K562 (cell line): ENCODE measurements around the gene TMEM116. TPM values are rescaled to one million over a fixed set of nuclear protein-coding genes. Genes with fewer than 3 reads are reported as not detected.
A peak's percentile ranks its signal among the peaks of the same experiment; 100 is the strongest.
"Not testable (repeated sequence)": the region's sequence is repeated elsewhere in the genome, so short reads cannot be mapped to it uniquely, and the experiment has no call there.

Experiments used
- ARNT ChIP-seq, 2 experiments: fragments of 450-650 bp; IDR thresholded peaks; 2 replicates each; pipeline ENCODE4 v1.6.1; 2016; ENCODE audit warnings: mild to moderate bottlenecking in 1 of 2
- ATF7 ChIP-seq: fragments of 450-650 bp; IDR thresholded peaks from 2 replicates; pipeline ENCODE4 v1.7.1; 2014; ENCODE audit warnings: mild to moderate bottlenecking, moderate library complexity
- C11orf30 ChIP-seq: fragments of 450-650 bp; IDR thresholded peaks from 2 replicates; pipeline ENCODE4 v1.6.1; 2016; ENCODE audit warnings: low read depth, mild to moderate bottlenecking
- CAMTA2 ChIP-seq: fragments of 250-450 bp; sonication (Bioruptor Pico); conservative IDR thresholded peaks from 2 replicates; pipeline ENCODE4 v1.5.1; 2022
- CBFA2T3 ChIP-seq: fragments of 450-650 bp; IDR thresholded peaks from 2 replicates; pipeline ENCODE4 v1.6.1; 2017
- CTBP1 ChIP-seq: fragments of 450-650 bp; IDR thresholded peaks from 2 replicates; pipeline ENCODE4 v1.6.1; 2016; ENCODE audit warnings: borderline replicate concordance
- ETV5 ChIP-seq: sonication (generic); formaldehyde crosslinking; IDR thresholded peaks from 2 replicates; pipeline ENCODE4 v1.4.0; 2020; ENCODE audit warnings: low read depth, mild to moderate bottlenecking, missing genetic modification reagents
- FOXA3 ChIP-seq, 2 experiments: fragments of 450-650 bp in 1 of 2; sonication (generic) in 1 of 2; formaldehyde crosslinking; IDR thresholded peaks in 1 of 2; conservative IDR thresholded peaks in 1 of 2; 2 replicates each; pipeline versions ENCODE4 v1.4.0 to v1.8.0; 2020 to 2022; ENCODE audit warnings: mild to moderate bottlenecking in 2 of 2, missing genetic modification reagents in 1 of 2
- FOXK2 ChIP-seq, 2 experiments: fragments of 450-650 bp; IDR thresholded peaks in 1 of 2; conservative IDR thresholded peaks in 1 of 2; 2 replicates each; pipeline ENCODE4 v1.6.1; 2016; ENCODE audit warnings: low read depth in 2 of 2, mild to moderate bottlenecking in 1 of 2
- GATA2 ChIP-seq: sonication (generic); formaldehyde crosslinking; IDR thresholded peaks from 2 replicates; pipeline ENCODE4 v1.4.0; 2020; ENCODE audit warnings: mild to moderate bottlenecking, missing genetic modification reagents
- GATAD2B ChIP-seq: fragments of 450-650 bp; IDR thresholded peaks from 2 replicates; pipeline ENCODE4 v1.6.1; 2017; ENCODE audit warnings: mild to moderate bottlenecking, borderline replicate concordance
- HDAC2 ChIP-seq: fragments of 450-650 bp; IDR thresholded peaks from 2 replicates; pipeline ENCODE4 v1.6.1; 2016; ENCODE audit warnings: mild to moderate bottlenecking
- MAFF ChIP-seq: IDR thresholded peaks from 2 replicates; pipeline ENCODE4 v1.6.1; 2012; ENCODE audit warnings: low read length, improper control_type of control experiment
- MAFK ChIP-seq: IDR thresholded peaks from 2 replicates; pipeline ENCODE4 v1.6.1; 2011; ENCODE audit warnings: low read length, improper control_type of control experiment
- MBD2 ChIP-seq: sonication (generic); IDR thresholded peaks from 2 replicates; pipeline ENCODE4 v1.6.1; 2016; ENCODE audit warnings: low read depth, borderline replicate concordance
- MTA2 ChIP-seq: fragments of 450-650 bp; IDR thresholded peaks from 2 replicates; pipeline ENCODE4 v1.6.1; 2016; ENCODE audit warnings: low read depth
- MYNN ChIP-seq, 2 experiments: sonication (generic); formaldehyde crosslinking in 1 of 2; IDR thresholded peaks; 2 replicates each; pipeline versions ENCODE4 v1.5.0 to v1.6.1; 2016 to 2020; ENCODE audit warnings: antibody characterized with exemption in 1 of 2, missing genetic modification reagents in 1 of 2
- NFIC ChIP-seq: fragments of 450-650 bp; IDR thresholded peaks from 2 replicates; pipeline ENCODE4 v1.6.1; 2017; ENCODE audit warnings: mild to moderate bottlenecking, inconsistent platforms
- NR4A1 ChIP-seq, 2 experiments: fragments of 250-450 bp in 1 of 2; fragments of 450-650 bp in 1 of 2; sonication (Bioruptor Pico) in 1 of 2; IDR thresholded peaks; 2 replicates each; pipeline versions ENCODE4 v1.4.0 to v1.6.1; 2016 to 2020; ENCODE audit warnings: mild to moderate bottlenecking in 2 of 2, missing compliant biosample characterization in 1 of 2, missing genetic modification characterization in 1 of 2, moderate library complexity in 1 of 2
- SMARCE1 ChIP-seq: fragments of 450-650 bp; IDR thresholded peaks from 2 replicates; pipeline ENCODE4 v1.7.1; 2016; ENCODE audit warnings: mild to moderate bottlenecking
- TAL1 ChIP-seq: fragments of 450-650 bp; IDR thresholded peaks from 2 replicates; pipeline ENCODE4 v1.6.1; 2016; ENCODE audit warnings: mild to moderate bottlenecking
- TBL1XR1 ChIP-seq, 2 experiments: IDR thresholded peaks; 2 replicates each; pipeline ENCODE4 v1.6.1; 2012; ENCODE audit warnings: improper control_type of control experiment in 2 of 2, low read length in 2 of 2, mild to moderate bottlenecking in 1 of 2
- ZNF316 ChIP-seq: fragments of 450-650 bp; IDR thresholded peaks from 2 replicates; pipeline ENCODE4 v1.6.1; 2016
- ZNF384 ChIP-seq: IDR thresholded peaks from 2 replicates; pipeline ENCODE4 v1.6.1; 2012; ENCODE audit warnings: low read depth, low read length, improper control_type of control experiment
- polyA plus RNA-seq, 8 experiments: library from polyadenylated mRNA; depleted of rRNA in 4 of 8; stranded (reverse) in 5 of 8; unstranded in 3 of 8; fragments of >200 nt; fragmentation: Nextera tagmentation in 2 of 8; fragmentation: Illumina TruSeq in 1 of 8; extraction: Ambion mirVana in 2 of 8; extraction: Trizol in 1 of 8; gene quantifications; 2 replicates each; pipeline versions ENCODE4 v1.2.1 to v1.2.3, GENCODE V29; 2011 to 2014; ENCODE audit warnings: inconsistent platforms in 1 of 8, missing spikeins in 1 of 8
- total RNA-seq, 7 experiments: library from RNA; depleted of rRNA in 6 of 7; stranded (reverse); fragments of >200 nt in 6 of 7; fragmentation: Illumina TruSeq in 2 of 7; extraction: Trizol in 2 of 7; gene quantifications; 2 replicates each; pipeline versions ENCODE4 v1.2.1 to v1.2.3, GENCODE V29; 2011 to 2021; ENCODE audit warnings: low replicate concordance in 1 of 7
- TF ChIP-seq, protein P1 (sequence below): fragments of 200-800 bp; sonication (Bioruptor generic); IDR thresholded peaks from 2 replicates; pipeline ENCODE4 v1.6.1; 2017; ENCODE audit warnings: missing genetic modification characterization, missing compliant biosample characterization
- TF ChIP-seq, protein P2 (sequence below): fragments of 450-650 bp; IDR thresholded peaks from 2 replicates; pipeline ENCODE4 v1.6.1; 2016; ENCODE audit warnings: mild to moderate bottlenecking

TMEM116 gene
- total and polyA plus RNA-seq, 9 of the 15 experiments (the other 6 are each of a cell fraction or from before 2014, with no cell fraction given), result 5.2 to 78.6 (median 13.9) TPM

DNA sequence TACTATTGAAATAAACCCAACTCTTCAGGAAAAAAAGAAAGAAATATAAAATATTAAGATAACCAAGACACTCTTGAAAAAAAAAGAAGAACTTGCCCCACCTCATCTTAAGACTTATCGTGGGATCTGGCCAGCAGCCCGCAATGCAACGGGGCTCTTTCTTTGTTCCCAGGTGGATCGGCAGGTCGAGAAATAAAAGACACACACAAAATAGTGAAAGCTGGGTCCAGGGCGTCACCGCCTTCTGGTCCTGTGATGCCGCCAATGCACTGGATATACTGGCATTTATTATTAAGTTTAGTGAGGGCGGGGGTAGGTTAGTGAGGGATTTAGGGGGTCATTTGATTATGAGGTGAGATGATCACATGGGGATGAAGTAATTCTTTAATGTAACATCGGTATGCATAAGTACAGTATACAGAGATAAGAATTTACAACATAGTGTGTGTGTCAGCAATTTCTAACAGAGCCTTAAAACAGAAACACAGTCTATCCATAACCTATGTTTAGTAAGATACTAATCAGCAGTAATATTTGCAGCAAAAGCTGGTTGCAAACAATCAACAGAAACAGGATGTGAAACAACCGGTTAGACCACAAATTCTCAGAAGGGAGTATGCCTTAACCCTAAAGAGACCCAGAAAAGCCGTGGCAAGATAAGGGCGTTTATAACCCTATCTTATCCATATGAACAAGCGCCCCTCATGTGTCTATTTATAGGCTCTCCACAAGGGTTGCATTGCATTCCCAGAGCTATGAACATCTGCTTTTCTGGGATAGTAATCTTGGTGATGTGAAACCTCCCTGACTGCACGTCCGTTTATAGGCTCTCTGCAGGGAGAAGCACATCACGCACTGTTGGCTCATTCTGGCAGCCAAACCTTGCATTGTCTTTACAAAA lies 18.5 kb downstream of the TMEM116 start (continued):
- TF ChIP-seq MAFK (peak; percentile 70), FOXK2 (conservative IDR thresholded peaks at IDR 0.05 in 1 of 2, IDR thresholded peaks at IDR 0.05 in 1 of 2; ENCODE audit: low read depth in 2 of 2) (peak; percentile 17 to 50; a peak in 2 of 4 replicates), MAFF (peak; percentile 80), SMARCE1 (peak; percentile 82), NR4A1 (tag; IDR thresholded peaks at IDR 0.05) (0 out of 2 replicates have a peak, but pooled peaks have one; percentile 32), GATAD2B (peak; percentile 72; the same call in 1 of the 2 replicates), TAL1 (peak; percentile 79), CAMTA2 (CRISPR knock-in tag) (0 out of 2 replicates have a peak, but pooled peaks have one; percentile 36), CBFA2T3 (peak; percentile 90), MTA2 (peak; percentile 54; the same call in 1 of the 2 replicates), ETV5 (CRISPR knock-in tag) (0 out of 2 replicates have a peak, but pooled peaks have one; percentile 35), GATA2 (CRISPR knock-in tag) (peak; percentile 64), ARNT (IDR thresholded peaks at IDR 0.05) (peak; percentile 48 to 78), TBL1XR1 (IDR thresholded peaks at IDR 0.05; ENCODE audit: low read length in 2 of 2) (peak in 1 of 2 experiments; percentile 95; a peak in 2 of 4 replicates), ATF7 (peak; percentile 64), C11orf30 (peak; percentile 95), ZNF316 (peak; percentile 98), MYNN (IDR thresholded peaks at IDR 0.05) (peak; percentile 67; the same call in 1 of the 2 replicates), MBD2 (peak; percentile 52; the same call in 1 of the 2 replicates), CTBP1 (peak; percentile 85), HDAC2 (peak; percentile 92), FOXA3 (CRISPR knock-in tag; conservative IDR thresholded peaks at IDR 0.05 in 1 of 2, IDR thresholded peaks at IDR 0.05 in 1 of 2) (0 out of 4 replicates have a peak, but pooled peaks of 1 of the 2 experiments have one; percentile 25), NFIC (peak; percentile 51; the same call in 1 of the 2 replicates), ZNF384 (peak; percentile 28; the same call in 1 of the 2 replicates)
- TF ChIP-seq NR4A1, MYNN (CRISPR knock-in tag; IDR thresholded peaks at IDR 0.05): not testable (repeated sequence)
- TF ChIP-seq, protein P1, sequence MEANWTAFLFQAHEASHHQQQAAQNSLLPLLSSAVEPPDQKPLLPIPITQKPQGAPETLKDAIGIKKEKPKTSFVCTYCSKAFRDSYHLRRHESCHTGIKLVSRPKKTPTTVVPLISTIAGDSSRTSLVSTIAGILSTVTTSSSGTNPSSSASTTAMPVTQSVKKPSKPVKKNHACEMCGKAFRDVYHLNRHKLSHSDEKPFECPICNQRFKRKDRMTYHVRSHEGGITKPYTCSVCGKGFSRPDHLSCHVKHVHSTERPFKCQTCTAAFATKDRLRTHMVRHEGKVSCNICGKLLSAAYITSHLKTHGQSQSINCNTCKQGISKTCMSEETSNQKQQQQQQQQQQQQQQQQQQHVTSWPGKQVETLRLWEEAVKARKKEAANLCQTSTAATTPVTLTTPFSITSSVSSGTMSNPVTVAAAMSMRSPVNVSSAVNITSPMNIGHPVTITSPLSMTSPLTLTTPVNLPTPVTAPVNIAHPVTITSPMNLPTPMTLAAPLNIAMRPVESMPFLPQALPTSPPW (CRISPR knock-in tag), result peak; percentile 39; the same call in 1 of the 2 replicates
- TF ChIP-seq, protein P2, sequence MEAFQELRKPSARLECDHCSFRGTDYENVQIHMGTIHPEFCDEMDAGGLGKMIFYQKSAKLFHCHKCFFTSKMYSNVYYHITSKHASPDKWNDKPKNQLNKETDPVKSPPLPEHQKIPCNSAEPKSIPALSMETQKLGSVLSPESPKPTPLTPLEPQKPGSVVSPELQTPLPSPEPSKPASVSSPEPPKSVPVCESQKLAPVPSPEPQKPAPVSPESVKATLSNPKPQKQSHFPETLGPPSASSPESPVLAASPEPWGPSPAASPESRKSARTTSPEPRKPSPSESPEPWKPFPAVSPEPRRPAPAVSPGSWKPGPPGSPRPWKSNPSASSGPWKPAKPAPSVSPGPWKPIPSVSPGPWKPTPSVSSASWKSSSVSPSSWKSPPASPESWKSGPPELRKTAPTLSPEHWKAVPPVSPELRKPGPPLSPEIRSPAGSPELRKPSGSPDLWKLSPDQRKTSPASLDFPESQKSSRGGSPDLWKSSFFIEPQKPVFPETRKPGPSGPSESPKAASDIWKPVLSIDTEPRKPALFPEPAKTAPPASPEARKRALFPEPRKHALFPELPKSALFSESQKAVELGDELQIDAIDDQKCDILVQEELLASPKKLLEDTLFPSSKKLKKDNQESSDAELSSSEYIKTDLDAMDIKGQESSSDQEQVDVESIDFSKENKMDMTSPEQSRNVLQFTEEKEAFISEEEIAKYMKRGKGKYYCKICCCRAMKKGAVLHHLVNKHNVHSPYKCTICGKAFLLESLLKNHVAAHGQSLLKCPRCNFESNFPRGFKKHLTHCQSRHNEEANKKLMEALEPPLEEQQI, result peak; percentile 27; the same call in 1 of the 2 replicates
